Fibroblast of skin of right biceps (primary cell): Measurements from ENCODE around the gene SLC25A18.
"Not testable (repeated sequence)": the region's sequence is repeated elsewhere in the genome, so short reads cannot be mapped to it uniquely, and the experiment has no call there.

Experiments
- DNase-seq: peaks from one replicate; pipeline ENCODE4 v3.0.0-alpha.2; 2013

SLC25A18 gene

GRCh38 chr22:17612057-17612456 lies 48.8 kb downstream of the SLC25A18 start:
- no peak for DNase-seq

DNA sequence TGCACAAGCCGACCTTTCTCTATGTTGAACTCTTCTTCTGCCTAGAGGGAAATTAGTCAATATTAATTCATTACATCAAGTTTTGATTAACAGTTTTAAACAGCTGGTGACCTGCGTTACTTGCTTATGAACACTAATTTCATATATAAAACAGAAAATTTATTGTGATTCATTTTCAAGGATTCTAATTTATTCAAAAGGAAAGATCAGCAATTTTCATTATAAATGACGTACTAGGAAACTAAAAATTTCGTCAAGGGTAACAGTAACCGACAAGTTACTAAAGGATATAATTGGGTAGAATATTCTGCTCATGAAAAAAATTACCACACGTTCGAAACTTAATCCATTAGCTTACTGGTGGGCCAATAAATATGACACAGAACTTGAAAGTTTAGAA lies 50.0 kb downstream of the SLC25A18 start:
- DNase-seq: no peak

- DNase-seq: no peak
These were observed 64.7 kb downstream of the SLC25A18 start for GRCh38 chr22:17627961-17628405.

DNA sequence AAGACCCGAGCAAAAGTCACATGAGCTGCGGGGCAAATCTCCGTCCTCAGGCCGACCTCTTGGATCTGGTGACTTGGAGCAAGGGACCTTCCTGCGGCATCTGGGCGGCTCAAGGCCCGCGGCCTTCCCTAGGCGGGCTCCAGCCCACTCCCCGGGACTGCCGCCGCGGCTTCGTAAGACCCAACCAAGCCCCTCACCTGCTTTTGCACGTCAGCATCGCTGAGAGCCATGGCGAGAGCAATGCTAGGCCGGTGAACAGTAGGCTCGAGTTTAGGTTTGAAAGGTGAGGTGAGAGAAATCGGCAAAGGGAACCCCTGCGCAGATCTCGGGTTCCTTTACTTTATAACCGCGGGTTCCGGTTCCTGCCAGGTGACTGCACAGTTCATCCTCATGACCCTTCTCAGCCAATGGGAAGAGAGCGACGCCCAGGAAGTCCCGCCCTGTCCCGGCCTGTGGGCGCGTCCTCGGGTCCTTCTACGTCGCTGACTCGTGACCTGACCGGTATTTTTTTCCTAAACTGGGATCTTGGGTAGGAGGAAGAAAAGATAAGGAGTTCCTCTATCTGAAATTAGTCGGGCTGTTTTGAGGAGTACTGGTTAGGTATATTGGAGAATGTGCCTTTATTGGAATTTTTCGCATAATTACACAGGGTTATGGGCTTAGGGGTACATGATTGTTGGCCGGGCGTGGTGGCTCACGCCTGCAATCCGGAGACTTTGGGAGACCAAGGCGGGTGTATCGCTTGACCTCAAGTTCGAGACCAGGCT lies 65.3 kb downstream of the SLC25A18 start, which contains the start of gene ATP6V1E1:
ATP6V1E1 (minus strand) TSS at position 344 of the 767 bp plus-strand sequence; CDS start at position 230, 114 bp downstream.
- peak; percentile 96 for DNase-seq

DNA sequence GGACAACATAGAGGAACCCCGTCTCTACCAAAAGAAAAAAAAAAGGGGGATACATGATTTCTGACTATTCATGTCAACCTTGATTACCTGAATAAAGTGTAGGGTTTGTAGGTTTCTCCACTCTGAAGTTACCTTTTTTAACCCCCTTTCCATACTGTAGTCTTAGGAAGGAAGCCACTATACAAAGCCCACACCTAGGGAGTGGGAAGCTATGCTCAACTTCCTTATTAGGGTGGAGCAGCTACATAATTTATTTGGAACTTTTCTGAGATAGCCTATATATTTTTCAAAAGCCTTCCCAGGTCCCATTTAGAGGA lies 65.8 kb downstream of the SLC25A18 start:
- no peak for DNase-seq

GRCh38 chr22:17629641-17630040 lies 66.3 kb downstream of the SLC25A18 start:
- DNase-seq: no peak

GRCh38 chr22:17631076-17631565 lies 67.8 kb downstream of the SLC25A18 start:
- DNase-seq: no peak

DNA sequence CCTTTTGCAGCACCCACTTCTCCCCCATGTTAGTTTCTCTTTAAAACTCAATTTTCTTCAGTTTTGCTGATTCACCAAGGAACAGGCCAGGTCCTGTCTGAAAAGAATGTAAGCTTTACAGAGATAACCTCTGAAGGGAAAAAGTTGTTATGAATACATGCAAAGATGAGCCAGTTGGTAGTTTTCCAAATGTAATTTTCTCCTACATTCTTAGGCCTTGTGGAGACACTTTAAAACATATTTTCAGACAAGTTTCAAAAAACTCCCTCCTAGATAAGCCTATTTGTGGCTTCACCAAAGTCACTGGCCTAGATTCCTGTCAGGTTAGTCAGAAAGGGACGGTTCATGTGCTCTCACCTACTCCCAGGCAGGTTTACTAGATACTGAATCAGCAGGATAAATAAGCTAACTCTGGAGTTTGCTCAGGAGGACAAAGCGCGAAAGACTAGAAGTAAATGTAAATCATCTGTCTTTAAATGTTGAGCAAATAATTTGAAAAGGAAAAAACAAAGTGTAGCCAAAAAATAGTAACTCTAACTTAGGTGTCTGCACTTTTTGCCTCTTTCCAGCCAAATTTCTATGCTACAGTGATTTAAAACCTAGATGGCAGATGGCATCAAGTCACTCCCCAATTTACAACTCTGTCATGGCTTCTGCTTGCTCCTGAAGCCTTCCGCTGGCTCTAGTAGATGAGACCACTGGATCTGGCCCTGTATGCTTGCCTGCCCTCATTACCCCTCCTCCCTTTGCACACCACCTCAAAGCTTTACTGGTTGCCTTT lies 70.1 kb downstream of the SLC25A18 start:
- peak; percentile 88 for DNase-seq

GRCh38 chr22:17633998-17634323 lies 70.7 kb downstream of the SLC25A18 start:
- no peak for DNase-seq

DNA sequence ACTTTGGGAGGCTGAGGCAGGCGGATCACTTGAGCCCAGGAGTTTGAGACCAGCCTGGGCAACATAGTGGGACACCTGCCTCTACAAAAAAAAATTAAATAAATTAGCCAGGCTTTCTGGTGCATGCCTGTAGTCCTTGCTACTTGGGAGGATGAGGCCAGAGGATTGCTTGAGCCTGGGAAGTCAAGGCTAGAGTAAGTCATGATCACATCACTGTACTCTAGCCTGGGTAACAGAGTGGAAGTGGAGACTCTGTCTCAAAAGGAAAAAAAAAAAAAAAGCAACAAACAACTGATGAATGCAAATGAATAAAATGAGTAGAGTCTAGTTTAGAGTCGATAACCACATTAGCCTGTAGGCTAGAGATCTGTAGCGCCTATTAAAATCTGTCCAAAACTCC lies 71.4 kb downstream of the SLC25A18 start:
- no peak for DNase-seq

DNA sequence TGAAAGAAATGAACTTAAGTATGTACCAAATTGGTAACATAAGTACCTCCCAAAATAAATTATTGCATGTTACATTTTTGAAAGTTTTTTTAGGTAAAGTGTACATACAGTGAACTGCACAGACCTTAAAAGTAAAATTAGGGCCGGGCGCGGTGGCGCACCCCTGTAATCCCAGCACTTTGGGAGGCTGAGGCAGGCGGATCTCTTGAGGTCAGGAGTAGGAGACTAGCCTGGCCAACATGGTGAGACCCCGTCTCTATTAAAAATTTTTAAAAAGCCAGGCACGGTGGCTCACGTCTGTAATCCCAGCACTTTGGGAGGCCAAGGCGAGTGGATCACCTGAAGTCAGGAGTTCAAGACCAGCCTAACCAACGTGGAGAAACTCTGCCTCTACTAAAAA lies 73.6 kb downstream of the SLC25A18 start:
- not testable (repeated sequence) for DNase-seq

DNA sequence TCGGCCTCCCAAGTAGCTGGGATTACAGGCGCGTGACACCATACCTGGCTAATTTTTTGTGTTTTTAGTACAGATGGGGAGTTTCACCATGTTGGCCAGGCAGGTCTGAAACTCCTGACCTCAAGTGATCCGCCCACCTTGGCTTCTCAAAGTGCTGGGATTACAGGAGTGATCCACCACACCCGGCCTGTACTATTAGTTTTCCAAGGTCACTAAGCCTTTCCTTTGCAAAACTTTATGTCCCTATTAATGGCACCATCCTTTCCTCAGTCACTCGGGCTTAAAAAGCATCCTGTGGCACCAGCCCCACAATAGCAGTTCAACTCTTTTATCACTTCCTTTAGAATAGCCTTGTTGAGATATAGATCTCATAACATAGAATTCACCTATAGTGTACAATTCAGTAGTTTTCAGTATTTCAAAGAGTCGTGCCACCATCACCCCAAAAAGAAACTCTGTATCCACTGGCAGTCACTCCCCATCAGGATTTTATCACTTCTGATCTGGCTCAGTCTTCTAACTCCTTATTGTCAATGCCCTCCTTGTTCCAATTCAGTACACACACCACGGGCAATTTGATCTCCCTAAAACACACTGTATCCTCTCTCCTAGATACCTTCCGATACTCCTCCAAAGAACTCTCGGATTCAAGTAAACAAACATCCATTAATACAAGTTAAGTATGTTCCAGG lies 74.3 kb downstream of the SLC25A18 start:
- no peak for DNase-seq

DNA sequence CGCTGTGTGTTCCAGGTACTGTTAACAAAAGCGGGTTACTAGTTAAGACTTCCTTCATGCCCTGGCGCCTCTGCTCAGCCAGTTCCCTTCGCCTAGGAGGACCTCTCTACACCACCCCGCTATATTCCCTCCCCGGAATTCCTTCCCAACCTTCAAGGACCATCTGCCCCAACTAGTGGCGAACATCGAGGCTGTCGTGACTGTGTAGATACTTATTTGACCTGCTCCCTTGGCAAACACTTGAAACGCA lies 74.8 kb downstream of the SLC25A18 start:
- no peak for DNase-seq

DNA sequence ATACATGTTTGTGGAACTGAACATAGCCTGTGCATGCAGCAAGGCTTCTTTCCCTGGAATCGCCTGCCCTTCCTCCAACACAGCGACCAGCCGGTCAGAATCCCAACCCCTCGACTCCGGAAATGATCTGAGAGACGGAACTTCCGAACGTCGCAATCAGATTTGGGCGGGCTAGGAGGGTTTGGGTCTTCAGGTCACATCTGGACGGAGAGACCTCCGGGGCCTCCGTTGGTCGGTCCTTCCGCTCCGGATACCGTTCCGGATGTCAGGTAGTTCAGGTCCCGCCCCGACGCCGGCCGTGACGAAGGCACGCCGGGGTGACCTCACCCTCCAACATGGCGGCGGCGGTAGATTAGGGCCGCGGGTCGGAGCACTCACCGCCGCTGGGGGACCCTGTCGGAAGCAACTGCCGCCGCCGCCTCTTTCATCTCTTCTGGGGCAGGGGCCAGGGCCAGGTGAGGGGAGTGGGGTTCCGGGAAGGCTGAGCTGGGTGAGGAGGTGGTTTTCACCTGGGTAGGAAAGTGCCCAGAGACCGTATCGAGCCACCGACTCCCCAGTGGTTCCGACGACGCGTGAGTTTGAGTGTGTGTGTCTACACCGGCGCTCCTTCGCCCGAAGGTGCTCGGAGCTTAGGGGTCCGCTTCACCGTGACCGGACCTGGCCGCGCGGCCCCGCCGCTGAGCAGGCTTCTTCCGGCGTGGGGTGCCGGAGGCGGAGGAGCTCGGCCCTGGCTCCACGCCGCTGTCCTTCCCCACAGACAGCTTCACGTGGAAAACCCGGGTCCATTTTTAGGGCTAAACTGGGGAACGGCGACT lies 75.3 kb downstream of the SLC25A18 start, which contains the start of gene BCL2L13:
BCL2L13 (plus strand) TSS at position 326 of the 815 bp plus-strand sequence. CDS start 16,955 bp downstream, outside the sequence.
- peak; percentile 88 for DNase-seq

GRCh38 chr22:17639247-17639741 lies 76.0 kb downstream of the SLC25A18 start:
- peak; percentile 40 for DNase-seq
